ENCODE data around the gene DENND6A. TPM values are rescaled to one million over a fixed set of nuclear protein-coding genes. Genes with fewer than 3 reads are reported as not detected.

Gene DENND6A, protein sequence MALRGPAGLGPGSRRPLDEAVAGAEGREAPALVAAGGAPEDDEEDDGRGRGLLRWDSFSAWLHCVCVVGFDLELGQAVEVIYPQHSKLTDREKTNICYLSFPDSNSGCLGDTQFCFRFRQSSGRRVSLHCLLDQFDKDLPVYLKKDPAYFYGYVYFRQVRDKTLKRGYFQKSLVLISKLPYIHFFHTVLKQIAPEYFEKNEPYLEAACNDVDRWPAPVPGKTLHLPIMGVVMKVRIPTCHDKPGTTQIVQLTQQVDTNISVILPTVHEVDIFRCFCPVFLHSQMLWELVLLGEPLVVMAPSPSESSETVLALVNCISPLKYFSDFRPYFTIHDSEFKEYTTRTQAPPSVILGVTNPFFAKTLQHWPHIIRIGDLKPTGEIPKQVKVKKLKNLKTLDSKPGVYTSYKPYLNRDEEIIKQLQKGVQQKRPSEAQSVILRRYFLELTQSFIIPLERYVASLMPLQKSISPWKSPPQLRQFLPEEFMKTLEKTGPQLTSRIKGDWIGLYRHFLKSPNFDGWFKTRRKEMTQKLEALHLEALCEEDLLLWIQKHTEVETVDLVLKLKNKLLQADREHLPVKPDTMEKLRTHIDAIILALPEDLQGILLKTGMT
- 10 to 100 TPM; 23.8 to 51.7 (median 38.4) TPM for total RNA-seq
- 1 to 10 TPM; 6.0 to 8.6 (median 8.6) TPM for polyA plus RNA-seq

DNA sequence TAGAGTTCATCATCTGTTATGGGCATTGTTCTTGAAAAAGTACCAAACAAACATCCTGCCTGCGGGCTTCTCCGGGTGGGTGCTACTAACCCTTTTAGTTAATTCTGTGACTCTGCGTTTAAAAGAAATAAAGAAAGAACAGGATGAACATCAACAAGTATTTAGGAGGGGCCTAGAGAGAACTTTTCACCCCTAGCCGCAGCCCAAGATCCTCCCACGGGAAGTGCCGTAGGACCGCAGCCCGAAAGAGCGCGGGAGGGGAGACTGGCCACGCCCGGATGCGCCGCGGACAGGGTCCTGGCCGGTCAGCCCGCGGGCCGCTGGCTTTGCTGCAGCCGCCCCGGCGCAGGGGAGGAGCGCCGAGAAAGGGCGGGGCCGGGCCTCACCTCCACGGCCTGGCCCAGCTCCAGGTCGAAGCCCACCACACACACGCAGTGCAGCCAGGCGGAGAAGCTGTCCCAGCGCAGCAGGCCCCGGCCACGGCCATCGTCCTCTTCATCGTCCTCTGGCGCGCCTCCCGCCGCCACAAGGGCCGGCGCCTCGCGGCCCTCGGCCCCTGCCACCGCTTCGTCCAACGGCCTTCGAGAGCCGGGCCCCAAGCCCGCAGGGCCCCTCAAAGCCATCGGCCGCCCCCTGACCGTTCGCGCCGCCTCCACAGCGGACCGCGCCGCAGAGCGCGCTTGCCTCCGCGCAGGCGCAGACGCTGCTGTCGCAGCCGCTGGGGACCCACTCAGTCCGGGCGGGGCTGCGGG lies at the start of gene DENND6A:
DENND6A (minus strand) TSS at position 682 of the 752 bp plus-strand sequence; CDS start at position 623, 59 bp downstream.
- Histone ChIP-seq H3K4me1 (peaks cover 0 to 43% (median 38%) of the 10 kb centered on the region in 4 donors), H3K4me3 (peak within 1 kb of the TSS; percentile 84 to 99 (median 97)), H3K27ac (peak within 1 kb of the TSS; percentile 98 to 100 (median 100)), H3K36me3 (no peaks in the 10 kb centered on the region), H3K9me3 (no peaks in the 10 kb centered on the region), H3K27me3 (no peaks in the 10 kb centered on the region)
- intact Hi-C loops (cut with DNase I): loop anchor here (1.0 to 5.0 kb wide), 3 partner anchors 64 to 136 kb away; partner anchors contain the start of genes ARF4, PDE12 and SLMAP
- 0 to 1% methylated on average over 71 of the region's 71 CpGs for WGBS, 2 donors
- TF ChIP-seq POLR2AphosphoS5 (IDR thresholded peaks at IDR 0.05): peak; percentile 98 to 100 (median 99)
- TF ChIP-seq, protein P1, sequence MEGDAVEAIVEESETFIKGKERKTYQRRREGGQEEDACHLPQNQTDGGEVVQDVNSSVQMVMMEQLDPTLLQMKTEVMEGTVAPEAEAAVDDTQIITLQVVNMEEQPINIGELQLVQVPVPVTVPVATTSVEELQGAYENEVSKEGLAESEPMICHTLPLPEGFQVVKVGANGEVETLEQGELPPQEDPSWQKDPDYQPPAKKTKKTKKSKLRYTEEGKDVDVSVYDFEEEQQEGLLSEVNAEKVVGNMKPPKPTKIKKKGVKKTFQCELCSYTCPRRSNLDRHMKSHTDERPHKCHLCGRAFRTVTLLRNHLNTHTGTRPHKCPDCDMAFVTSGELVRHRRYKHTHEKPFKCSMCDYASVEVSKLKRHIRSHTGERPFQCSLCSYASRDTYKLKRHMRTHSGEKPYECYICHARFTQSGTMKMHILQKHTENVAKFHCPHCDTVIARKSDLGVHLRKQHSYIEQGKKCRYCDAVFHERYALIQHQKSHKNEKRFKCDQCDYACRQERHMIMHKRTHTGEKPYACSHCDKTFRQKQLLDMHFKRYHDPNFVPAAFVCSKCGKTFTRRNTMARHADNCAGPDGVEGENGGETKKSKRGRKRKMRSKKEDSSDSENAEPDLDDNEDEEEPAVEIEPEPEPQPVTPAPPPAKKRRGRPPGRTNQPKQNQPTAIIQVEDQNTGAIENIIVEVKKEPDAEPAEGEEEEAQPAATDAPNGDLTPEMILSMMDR (IDR thresholded peaks at IDR 0.05): no peak
- TF ChIP-seq POLR2A (IDR thresholded peaks at IDR 0.05): peak; percentile 87 to 96
- no peak for TF ChIP-seq EP300 (IDR thresholded peaks at IDR 0.05)
- peak; percentile 95 for DNase-seq

DNA sequence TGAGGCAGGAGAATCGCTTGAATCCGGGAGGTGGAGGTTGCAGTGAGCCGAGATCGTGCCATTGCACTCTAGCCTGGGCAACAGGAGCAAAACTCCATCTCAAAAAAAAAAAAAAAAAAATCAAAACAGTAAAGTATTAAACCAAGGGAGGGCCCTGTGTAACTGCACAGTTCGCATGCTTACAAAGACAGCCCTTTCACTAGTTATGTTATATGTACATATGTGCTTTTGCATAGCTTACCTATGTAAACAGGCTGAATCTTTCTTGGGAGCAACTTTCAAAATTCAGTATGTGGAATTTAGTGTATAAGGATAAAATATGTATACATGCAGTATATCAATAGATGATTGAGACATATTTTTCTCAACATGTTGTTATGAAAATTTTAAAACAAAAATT lies 47.1 kb upstream of the DENND6A start:
- Histone ChIP-seq H3K36me3 (no peaks in the 10 kb centered on the region), H3K9me3 (no peaks in the 10 kb centered on the region), H3K27ac (no peak overlapping the region), H3K27me3 (no peaks in the 10 kb centered on the region), H3K4me1 (peaks cover 0 to 22% (median 21%) of the 10 kb centered on the region in 4 donors), H3K4me3 (no peak overlapping the region)
- TF ChIP-seq, protein P1 (IDR thresholded peaks at IDR 0.05): no peak
- no peak for TF ChIP-seq POLR2AphosphoS5 (IDR thresholded peaks at IDR 0.05)
- no peak for TF ChIP-seq POLR2A (IDR thresholded peaks at IDR 0.05)
- TF ChIP-seq EP300 (IDR thresholded peaks at IDR 0.05): no peak
- intact Hi-C loops (cut with DNase I): no loop called here
- no peak for DNase-seq
- 88 to 91% methylated on average over 5 of the region's 5 CpGs for WGBS, 2 donors

DNA sequence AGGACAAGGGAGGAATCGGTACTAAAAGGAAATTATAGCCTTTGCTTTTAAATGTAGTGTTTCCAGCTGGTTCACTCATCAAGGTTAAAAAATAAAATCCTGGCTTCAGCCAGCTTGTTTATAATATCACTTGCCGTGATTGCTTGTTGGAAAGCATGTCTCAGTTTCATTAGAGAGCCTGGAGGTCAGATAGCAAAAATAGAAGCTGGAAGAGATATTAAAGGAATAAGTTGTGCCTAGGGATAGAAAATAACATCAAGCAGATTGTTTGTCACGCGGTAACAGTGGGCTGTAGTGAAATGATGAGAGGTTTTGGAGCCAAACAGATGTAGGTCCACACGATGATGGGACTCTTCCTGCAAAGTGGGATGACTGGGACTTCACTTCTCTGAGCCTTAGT lies 45.5 kb upstream of the DENND6A start:
- Histone ChIP-seq H3K27ac (peak overlapping the region in 1 of 4 donors; percentile 25), H3K27me3 (no peaks in the 10 kb centered on the region), H3K4me3 (no peak overlapping the region), H3K9me3 (no peaks in the 10 kb centered on the region), H3K36me3 (no peaks in the 10 kb centered on the region), H3K4me1 (peaks cover 0 to 22% (median 21%) of the 10 kb centered on the region in 4 donors)
- TF ChIP-seq POLR2A (IDR thresholded peaks at IDR 0.05): no peak
- no peak for TF ChIP-seq POLR2AphosphoS5 (IDR thresholded peaks at IDR 0.05)
- TF ChIP-seq, protein P1 (IDR thresholded peaks at IDR 0.05): no peak
- TF ChIP-seq EP300 (IDR thresholded peaks at IDR 0.05): no peak
- intact Hi-C loops (cut with DNase I): no loop called here
- WGBS, 2 donors: 72 to 83% methylated on average over 5 of the region's 5 CpGs
- no peak for DNase-seq

GRCh38 chr3:57737840-57738239 lies 45.0 kb upstream of the DENND6A start:
- Histone ChIP-seq H3K27ac (peak overlapping the region in 2 of 4 donors; percentile 34 to 53), H3K4me1 (peaks cover 0 to 22% (median 21%) of the 10 kb centered on the region in 4 donors), H3K27me3 (no peaks in the 10 kb centered on the region), H3K36me3 (no peaks in the 10 kb centered on the region), H3K4me3 (no peak overlapping the region), H3K9me3 (no peaks in the 10 kb centered on the region)
- TF ChIP-seq POLR2AphosphoS5 (IDR thresholded peaks at IDR 0.05) (no peak), POLR2A (IDR thresholded peaks at IDR 0.05) (no peak), EP300 (IDR thresholded peaks at IDR 0.05) (no peak)
- TF ChIP-seq, protein P1 (IDR thresholded peaks at IDR 0.05): no peak
- DNase-seq: no peak
- WGBS, 2 donors: 80 to 81% methylated on average over 7 of the region's 7 CpGs
- intact Hi-C loops (cut with DNase I): no loop called here

All from sigmoid colon (tissue), 7 donors.